ENCODE data around the gene RPL7L1. TPM values are rescaled to one million over a fixed set of nuclear protein-coding genes. Genes with fewer than 3 reads are reported as not detected.

RPL7L1 gene
- total and polyA plus RNA-seq, 2 of the 13 experiments (the other 11 are each of a cell fraction or from before 2014, with no cell fraction given): 51.6 to 179 TPM

DNA sequence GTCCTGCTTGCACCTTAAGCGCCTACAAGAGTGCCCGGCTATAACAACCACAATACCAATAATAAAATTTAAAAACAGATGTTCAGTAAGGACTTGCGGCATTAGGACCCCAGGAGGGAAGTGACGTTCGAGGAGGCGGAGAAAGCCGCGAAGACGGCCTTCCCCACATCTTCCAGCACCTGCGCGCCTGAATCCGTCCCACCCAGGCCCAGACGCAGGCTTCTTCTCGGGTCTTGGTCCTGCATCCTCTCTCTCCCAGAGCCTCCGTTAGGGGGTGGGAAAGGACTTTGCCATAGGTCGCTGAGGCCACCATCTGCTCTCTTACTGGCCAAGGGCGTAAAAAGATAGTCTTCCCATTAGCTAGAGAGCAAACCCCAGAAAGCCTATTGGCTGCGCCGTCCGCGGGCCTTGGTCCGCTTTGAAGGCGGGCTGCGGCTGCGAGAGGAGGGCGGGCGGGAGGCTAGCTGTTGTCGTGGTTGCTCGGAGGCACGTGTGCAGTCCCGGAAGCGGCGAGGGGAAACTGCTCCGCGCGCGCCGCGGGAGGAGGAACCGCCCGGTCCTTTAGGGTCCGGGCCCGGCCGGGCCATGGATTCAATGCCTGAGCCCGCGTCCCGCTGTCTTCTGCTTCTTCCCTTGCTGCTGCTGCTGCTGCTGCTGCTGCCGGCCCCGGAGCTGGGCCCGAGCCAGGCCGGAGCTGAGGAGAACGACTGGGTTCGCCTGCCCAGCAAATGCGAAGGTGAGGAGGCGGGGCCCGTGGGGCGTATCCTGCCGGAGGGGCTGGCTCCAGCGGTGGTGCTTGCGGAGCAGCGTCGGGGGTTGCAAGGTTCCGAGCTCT, 49.8 kb downstream of the RPL7L1 start, which contains the start of gene CNPY3 (continued):
- TF ChIP-seq ARNTL (CRISPR knock-in tag; IDR thresholded peaks at IDR 0.05) (peak; percentile 98), ZNF839 (CRISPR knock-in tag; IDR thresholded peaks at IDR 0.05; ENCODE audit: borderline replicate concordance) (peak; percentile 85; the same call in 1 of the 2 replicates), ZFY (CRISPR knock-in tag; IDR thresholded peaks at IDR 0.05) (peak; percentile 96), DMAP1 (CRISPR knock-in tag; IDR thresholded peaks at IDR 0.05) (peak; percentile 98), THYN1 (CRISPR knock-in tag; IDR thresholded peaks at IDR 0.05; ENCODE audit: borderline replicate concordance, low read depth) (peak; percentile 99), PBX2 (CRISPR knock-in tag; IDR thresholded peaks at IDR 0.05) (no peak), ZNF782 (CRISPR knock-in tag; IDR thresholded peaks at IDR 0.05; ENCODE audit: borderline replicate concordance) (peak; percentile 99), ZNF24 (IDR thresholded peaks at IDR 0.05) (peak; percentile 22; the same call in 1 of the 2 replicates), IKZF1 (IDR thresholded peaks at IDR 0.05) (no peak), ZNF83 (CRISPR knock-in tag; IDR thresholded peaks at IDR 0.05; ENCODE audit: borderline replicate concordance) (peak; percentile 98), RELA (CRISPR knock-in tag; IDR thresholded peaks at IDR 0.05) (peak; percentile 69), HDAC6 (IDR thresholded peaks at IDR 0.05; ENCODE audit: low read depth, low read length) (no peak), ZBTB7B (CRISPR knock-in tag; IDR thresholded peaks at IDR 0.05) (peak; percentile 74), ZNF350 (CRISPR knock-in tag; IDR thresholded peaks at IDR 0.05; ENCODE audit: borderline replicate concordance, low read depth) (peak; percentile 98), GABPA (IDR thresholded peaks at IDR 0.05; ENCODE audit: low read depth, low read length) (peak; percentile 73), GABPA (CRISPR knock-in tag; IDR thresholded peaks at IDR 0.05; ENCODE audit: low read depth) (peak; percentile 86), DPF2 (CRISPR knock-in tag; IDR thresholded peaks at IDR 0.05; ENCODE audit: borderline replicate concordance, low read depth) (no peak; the same call in 1 of the 2 replicates)
- TF ChIP-seq, protein P1, sequence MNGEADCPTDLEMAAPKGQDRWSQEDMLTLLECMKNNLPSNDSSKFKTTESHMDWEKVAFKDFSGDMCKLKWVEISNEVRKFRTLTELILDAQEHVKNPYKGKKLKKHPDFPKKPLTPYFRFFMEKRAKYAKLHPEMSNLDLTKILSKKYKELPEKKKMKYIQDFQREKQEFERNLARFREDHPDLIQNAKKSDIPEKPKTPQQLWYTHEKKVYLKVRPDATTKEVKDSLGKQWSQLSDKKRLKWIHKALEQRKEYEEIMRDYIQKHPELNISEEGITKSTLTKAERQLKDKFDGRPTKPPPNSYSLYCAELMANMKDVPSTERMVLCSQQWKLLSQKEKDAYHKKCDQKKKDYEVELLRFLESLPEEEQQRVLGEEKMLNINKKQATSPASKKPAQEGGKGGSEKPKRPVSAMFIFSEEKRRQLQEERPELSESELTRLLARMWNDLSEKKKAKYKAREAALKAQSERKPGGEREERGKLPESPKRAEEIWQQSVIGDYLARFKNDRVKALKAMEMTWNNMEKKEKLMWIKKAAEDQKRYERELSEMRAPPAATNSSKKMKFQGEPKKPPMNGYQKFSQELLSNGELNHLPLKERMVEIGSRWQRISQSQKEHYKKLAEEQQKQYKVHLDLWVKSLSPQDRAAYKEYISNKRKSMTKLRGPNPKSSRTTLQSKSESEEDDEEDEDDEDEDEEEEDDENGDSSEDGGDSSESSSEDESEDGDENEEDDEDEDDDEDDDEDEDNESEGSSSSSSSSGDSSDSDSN (CRISPR knock-in tag; IDR thresholded peaks at IDR 0.05): peak; percentile 97
- TF ChIP-seq, protein P2, sequence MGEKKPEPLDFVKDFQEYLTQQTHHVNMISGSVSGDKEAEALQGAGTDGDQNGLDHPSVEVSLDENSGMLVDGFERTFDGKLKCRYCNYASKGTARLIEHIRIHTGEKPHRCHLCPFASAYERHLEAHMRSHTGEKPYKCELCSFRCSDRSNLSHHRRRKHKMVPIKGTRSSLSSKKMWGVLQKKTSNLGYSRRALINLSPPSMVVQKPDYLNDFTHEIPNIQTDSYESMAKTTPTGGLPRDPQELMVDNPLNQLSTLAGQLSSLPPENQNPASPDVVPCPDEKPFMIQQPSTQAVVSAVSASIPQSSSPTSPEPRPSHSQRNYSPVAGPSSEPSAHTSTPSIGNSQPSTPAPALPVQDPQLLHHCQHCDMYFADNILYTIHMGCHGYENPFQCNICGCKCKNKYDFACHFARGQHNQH (CRISPR knock-in tag; IDR thresholded peaks at IDR 0.05): peak; percentile 97
- TF ChIP-seq, protein P3, sequence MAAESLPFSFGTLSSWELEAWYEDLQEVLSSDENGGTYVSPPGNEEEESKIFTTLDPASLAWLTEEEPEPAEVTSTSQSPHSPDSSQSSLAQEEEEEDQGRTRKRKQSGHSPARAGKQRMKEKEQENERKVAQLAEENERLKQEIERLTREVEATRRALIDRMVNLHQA (CRISPR knock-in tag; IDR thresholded peaks at IDR 0.05): no peak
- TF ChIP-seq, protein P4, sequence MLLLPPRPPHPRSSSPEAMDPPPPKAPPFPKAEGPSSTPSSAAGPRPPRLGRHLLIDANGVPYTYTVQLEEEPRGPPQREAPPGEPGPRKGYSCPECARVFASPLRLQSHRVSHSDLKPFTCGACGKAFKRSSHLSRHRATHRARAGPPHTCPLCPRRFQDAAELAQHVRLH (CRISPR knock-in tag; IDR thresholded peaks at IDR 0.05; ENCODE audit: borderline replicate concordance, low read depth): peak; percentile 98
- TF ChIP-seq, protein P5, sequence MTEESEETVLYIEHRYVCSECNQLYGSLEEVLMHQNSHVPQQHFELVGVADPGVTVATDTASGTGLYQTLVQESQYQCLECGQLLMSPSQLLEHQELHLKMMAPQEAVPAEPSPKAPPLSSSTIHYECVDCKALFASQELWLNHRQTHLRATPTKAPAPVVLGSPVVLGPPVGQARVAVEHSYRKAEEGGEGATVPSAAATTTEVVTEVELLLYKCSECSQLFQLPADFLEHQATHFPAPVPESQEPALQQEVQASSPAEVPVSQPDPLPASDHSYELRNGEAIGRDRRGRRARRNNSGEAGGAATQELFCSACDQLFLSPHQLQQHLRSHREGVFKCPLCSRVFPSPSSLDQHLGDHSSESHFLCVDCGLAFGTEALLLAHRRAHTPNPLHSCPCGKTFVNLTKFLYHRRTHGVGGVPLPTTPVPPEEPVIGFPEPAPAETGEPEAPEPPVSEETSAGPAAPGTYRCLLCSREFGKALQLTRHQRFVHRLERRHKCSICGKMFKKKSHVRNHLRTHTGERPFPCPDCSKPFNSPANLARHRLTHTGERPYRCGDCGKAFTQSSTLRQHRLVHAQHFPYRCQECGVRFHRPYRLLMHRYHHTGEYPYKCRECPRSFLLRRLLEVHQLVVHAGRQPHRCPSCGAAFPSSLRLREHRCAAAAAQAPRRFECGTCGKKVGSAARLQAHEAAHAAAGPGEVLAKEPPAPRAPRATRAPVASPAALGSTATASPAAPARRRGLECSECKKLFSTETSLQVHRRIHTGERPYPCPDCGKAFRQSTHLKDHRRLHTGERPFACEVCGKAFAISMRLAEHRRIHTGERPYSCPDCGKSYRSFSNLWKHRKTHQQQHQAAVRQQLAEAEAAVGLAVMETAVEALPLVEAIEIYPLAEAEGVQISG (CRISPR knock-in tag; IDR thresholded peaks at IDR 0.05): peak; percentile 93
